Measurements from ENCODE around the gene SOX6.
"Not testable (repeated sequence)": the region's sequence is repeated elsewhere in the genome, so short reads cannot be mapped to it uniquely, and the experiment has no call there.

Gene SOX6

DNA sequence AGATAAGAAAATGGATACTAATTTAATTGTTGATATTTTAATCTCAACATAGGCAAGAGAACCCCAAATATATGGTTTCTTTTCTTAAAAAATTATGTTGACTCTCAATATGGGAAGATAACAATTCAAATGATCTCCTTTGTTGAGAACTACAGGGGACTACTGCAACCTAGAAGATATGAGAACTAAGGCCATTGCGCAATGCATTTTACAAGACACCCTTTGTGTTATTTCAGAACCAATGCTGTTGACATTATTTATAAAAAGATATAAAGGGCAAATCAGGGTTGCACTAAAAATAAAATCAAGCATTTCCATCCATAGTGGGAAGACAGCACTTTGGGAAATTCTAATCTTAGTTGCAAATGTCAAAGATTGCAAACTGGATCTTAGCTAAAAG, 322.3 kb downstream of the SOX6 start:
- no peak for DNase-seq (ENCODE audit: extremely low spot score)
- CTCF ChIA-PET, result interaction anchor here (1.0 to 1.4 kb wide), 3 partner anchors 8 to 93 kb away, joined by 3 to 4 read pairs (median 3); no protein-coding TSS in a partner anchor
- TF ChIP-seq, protein P1, sequence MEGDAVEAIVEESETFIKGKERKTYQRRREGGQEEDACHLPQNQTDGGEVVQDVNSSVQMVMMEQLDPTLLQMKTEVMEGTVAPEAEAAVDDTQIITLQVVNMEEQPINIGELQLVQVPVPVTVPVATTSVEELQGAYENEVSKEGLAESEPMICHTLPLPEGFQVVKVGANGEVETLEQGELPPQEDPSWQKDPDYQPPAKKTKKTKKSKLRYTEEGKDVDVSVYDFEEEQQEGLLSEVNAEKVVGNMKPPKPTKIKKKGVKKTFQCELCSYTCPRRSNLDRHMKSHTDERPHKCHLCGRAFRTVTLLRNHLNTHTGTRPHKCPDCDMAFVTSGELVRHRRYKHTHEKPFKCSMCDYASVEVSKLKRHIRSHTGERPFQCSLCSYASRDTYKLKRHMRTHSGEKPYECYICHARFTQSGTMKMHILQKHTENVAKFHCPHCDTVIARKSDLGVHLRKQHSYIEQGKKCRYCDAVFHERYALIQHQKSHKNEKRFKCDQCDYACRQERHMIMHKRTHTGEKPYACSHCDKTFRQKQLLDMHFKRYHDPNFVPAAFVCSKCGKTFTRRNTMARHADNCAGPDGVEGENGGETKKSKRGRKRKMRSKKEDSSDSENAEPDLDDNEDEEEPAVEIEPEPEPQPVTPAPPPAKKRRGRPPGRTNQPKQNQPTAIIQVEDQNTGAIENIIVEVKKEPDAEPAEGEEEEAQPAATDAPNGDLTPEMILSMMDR (IDR thresholded peaks at IDR 0.05; ENCODE audit: control extremely low read depth, extremely low read depth, low read depth, missing control alignments), result no peak
- POLR2A ChIA-PET, result no interaction called here

DNA sequence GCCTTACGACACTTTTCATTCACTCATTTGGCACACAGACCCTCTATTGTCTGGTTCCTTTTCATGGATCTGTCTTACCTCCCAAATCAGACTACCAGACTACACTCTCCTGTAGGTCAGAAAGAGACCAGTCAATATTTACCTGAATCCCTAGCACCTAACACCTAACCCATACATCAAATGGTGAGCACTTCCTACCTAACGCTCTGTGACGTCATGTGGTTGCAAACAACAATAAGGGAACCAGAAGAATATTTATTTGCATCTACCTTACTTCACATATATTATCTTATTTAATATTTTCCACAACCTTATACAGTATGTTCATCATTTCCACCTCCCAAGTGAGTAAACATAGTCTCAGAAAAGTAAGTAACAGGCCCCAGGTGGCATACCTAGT, 323.4 kb downstream of the SOX6 start:
- ChIA-PET POLR2A (no interaction called here), CTCF (interaction anchor here (1.3 kb wide), 1 partner anchor 9 kb away, joined by 3 read pairs; no protein-coding TSS in a partner anchor)
- no peak for DNase-seq (ENCODE audit: extremely low spot score)
- TF ChIP-seq, protein P1 (IDR thresholded peaks at IDR 0.05; ENCODE audit: control extremely low read depth, extremely low read depth, low read depth, missing control alignments), result no peak

DNA sequence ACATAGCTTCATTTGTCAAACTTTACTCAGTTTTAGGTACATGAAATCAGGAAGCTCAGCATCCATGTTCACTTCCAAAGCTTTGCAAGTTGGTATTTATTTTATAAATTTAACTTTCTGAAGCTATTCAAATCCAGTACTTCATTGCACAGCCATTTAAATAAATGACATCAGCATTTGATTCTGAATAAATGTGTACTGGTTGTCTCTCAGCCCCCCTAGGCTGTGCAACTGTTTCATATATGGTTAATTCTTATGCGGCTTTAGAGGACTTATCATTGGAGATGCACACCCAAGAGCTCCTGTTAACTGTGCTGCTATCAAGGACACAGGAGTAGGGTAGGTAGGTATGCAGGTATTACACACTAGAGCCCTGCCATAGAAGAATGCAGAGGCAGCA, 325.1 kb downstream of the SOX6 start:
- TF ChIP-seq, protein P1 (IDR thresholded peaks at IDR 0.05; ENCODE audit: control extremely low read depth, extremely low read depth, low read depth, missing control alignments), result no peak
- no peak for DNase-seq (ENCODE audit: extremely low spot score)
- ChIA-PET POLR2A (no interaction called here), CTCF (interaction anchor here (1.1 to 2.2 kb wide), 3 partner anchors 10 to 16 kb away, joined by 3 to 6 read pairs (median 5); no protein-coding TSS in a partner anchor)

DNA sequence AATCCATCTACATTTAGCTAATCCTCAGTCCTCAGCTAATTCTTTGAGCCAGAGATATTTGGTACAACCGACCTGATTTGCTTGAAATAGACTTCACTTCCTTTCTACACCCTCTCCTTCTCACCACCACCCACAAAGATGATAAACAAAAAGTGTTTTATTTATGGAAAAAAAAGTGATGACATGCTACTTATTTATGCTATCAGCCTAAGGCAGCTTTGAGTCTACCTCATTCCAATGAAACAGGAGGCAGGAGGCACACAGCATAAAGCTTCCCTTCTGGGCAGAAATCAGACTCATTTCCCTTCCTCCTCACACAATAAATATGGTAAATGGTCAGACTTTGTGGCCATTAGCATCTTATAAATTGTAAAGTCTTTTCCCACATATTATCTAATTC, 325.7 kb downstream of the SOX6 start:
- POLR2A ChIA-PET, result no interaction called here
- no peak for DNase-seq (ENCODE audit: extremely low spot score)
- CTCF ChIA-PET, result interaction anchor here (1.1 to 2.2 kb wide), 3 partner anchors 10 to 17 kb away, joined by 3 to 6 read pairs (median 5); no protein-coding TSS in a partner anchor
- TF ChIP-seq, protein P1 (IDR thresholded peaks at IDR 0.05; ENCODE audit: control extremely low read depth, extremely low read depth, low read depth, missing control alignments), result no peak

DNA sequence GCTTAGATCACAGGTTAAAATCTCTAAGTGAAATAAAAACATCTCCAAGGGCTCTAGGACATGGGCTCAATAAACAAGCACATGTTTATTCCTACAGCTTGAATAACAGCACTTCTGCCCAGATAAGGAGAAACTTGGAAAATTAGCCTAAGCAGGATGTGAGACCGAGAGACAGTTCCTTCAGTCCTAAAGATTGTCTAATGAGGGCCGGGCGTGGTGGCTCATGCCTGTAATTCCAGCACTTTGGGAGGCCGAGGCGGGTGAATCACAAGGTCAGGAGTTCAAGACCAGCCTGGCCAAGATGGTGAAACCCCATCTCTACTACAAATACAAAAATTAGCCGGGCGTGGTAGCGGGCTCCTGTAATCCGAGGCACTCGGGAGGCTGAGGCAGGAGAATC, 327.2 kb downstream of the SOX6 start:
- DNase-seq (ENCODE audit: extremely low spot score); CTCF ChIA-PET; POLR2A ChIA-PET: not testable (repeated sequence)

DNA sequence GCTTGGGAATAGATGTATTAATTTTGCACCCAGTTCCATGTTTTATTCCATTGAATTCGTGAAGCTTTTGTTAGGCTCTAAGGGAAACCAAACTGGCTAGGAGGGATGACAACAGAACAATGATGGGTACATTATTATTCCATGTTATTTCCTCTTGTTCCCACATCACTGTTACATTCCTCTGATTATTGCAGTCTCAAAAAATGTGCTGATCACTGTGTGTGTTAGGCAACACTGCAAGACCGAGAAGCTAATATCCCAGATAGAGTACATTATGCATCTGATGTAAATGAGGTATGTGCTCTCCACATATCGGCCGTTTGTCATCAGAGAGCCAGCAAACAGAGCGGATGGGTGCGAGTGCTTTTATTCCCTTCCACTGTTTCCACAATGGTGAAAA, 327.9 kb downstream of the SOX6 start:
- DNase-seq (ENCODE audit: extremely low spot score), result no peak
- TF ChIP-seq, protein P1 (IDR thresholded peaks at IDR 0.05; ENCODE audit: control extremely low read depth, extremely low read depth, low read depth, missing control alignments), result no peak
- CTCF ChIA-PET, result no interaction called here
- POLR2A ChIA-PET, result no interaction called here

DNA sequence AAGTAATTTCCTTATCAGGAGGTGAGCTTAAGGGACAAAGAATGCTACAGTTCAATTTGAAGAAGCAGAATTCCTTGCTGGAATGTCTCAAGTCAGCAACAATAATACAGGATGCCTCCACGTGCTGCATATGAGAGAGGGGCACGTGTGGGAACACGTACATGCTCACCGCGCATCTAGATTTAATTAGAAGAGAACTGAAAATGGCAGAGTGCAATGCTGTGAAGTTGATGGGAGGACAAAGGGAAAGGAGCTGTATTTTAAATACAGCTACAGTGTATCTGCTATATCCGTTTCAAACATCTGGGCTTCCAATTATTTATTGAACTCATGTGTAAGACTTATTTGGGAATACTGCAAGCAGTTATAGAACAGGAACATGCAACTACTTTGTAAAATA, 328.7 kb downstream of the SOX6 start:
- ChIA-PET POLR2A (no interaction called here), CTCF (interaction anchor here (1.2 kb wide), 2 partner anchors 14 to 20 kb away, joined by 3 to 4 read pairs; no protein-coding TSS in a partner anchor)
- TF ChIP-seq, protein P1 (IDR thresholded peaks at IDR 0.05; ENCODE audit: control extremely low read depth, extremely low read depth, low read depth, missing control alignments), result no peak
- DNase-seq (ENCODE audit: extremely low spot score), result no peak

All from GM10248 (cell line).